ENCODE data around the gene APOBEC3A. TPM values are rescaled to one million over a fixed set of nuclear protein-coding genes. Genes with fewer than 3 reads are reported as not detected.

Gene APOBEC3A
- total and polyA plus RNA-seq, 2 of the 8 experiments (the other 6 are each of a cell fraction or from before 2014, with no cell fraction given) = not detected

GRCh38 chr22:38921806-38922205, 35.6 kb upstream of the APOBEC3A start:
- H3K23ac ChIP-seq (ENCODE audit: insufficient read length) = no peak overlapping the region
- no peak overlapping the region for H3K27ac ChIP-seq (ENCODE audit: low read depth, low read length)
- H2AFZ ChIP-seq (ENCODE audit: low read length) = no peak overlapping the region
- no peak overlapping the region for H3K18ac ChIP-seq (ENCODE audit: extremely low read depth, low read length)
- H3K9ac ChIP-seq (replicated peaks in 1 of 4; ENCODE audit: extremely low read depth in 1 of 4, low read depth in 3 of 4, low read length in 3 of 4) = no peak overlapping the region
- no peak overlapping the region for H2AK5ac ChIP-seq (ENCODE audit: low read depth, low read length)
- no peak overlapping the region for H3K4ac ChIP-seq (replicated peaks; ENCODE audit: insufficient read length, low read depth, low read length)
- TF ChIP-seq TBP (IDR thresholded peaks at IDR 0.05; ENCODE audit: low read depth, low read length) = no peak
- TF ChIP-seq POLR2A (IDR thresholded peaks at IDR 0.05; ENCODE audit: control extremely low read depth in 1 of 2, low read depth in 2 of 2, low read length in 2 of 2) = no peak
- no peak for TF ChIP-seq SIX5 (IDR thresholded peaks at IDR 0.05; ENCODE audit: low read depth, low read length)
- TF ChIP-seq SP4 (IDR thresholded peaks at IDR 0.05; ENCODE audit: low read length) = no peak
- no peak for TF ChIP-seq E2F6 (IDR thresholded peaks at IDR 0.05)
- TF ChIP-seq NANOG (IDR thresholded peaks at IDR 0.05; ENCODE audit: insufficient read depth, low read depth, low read length, poor library complexity, severe bottlenecking) = no peak
- TF ChIP-seq KDM1A (IDR thresholded peaks at IDR 0.05; ENCODE audit: borderline replicate concordance, low read length) = no peak
- no peak for TF ChIP-seq BACH1 (IDR thresholded peaks at IDR 0.05; ENCODE audit: low read length)
- no peak for TF ChIP-seq CEBPB (IDR thresholded peaks at IDR 0.05; ENCODE audit: low read depth, low read length)
- no peak for TF ChIP-seq GABPA (IDR thresholded peaks at IDR 0.05; ENCODE audit: borderline replicate concordance, insufficient read depth, low read length)
- no peaks in the 10 kb centered on the region for H3K79me2 ChIP-seq (ENCODE audit: control insufficient read depth in 1 of 2, insufficient read depth in 2 of 2, low read length in 2 of 2)
- H3K14ac ChIP-seq (ENCODE audit: insufficient read length) = no peak overlapping the region
- H4K20me1 ChIP-seq (replicated peaks in 1 of 2; ENCODE audit: control insufficient read depth in 1 of 2, insufficient read depth in 2 of 2, low read length in 2 of 2) = no peaks in the 10 kb centered on the region
- no peak overlapping the region for H4K8ac ChIP-seq (ENCODE audit: extremely low read depth, insufficient read depth, low read length)
- no peak overlapping the region for H3K4me3 ChIP-seq (ENCODE audit: extremely low read depth in 1 of 4, insufficient read depth in 2 of 4, low read depth in 3 of 4, low read length in 4 of 4)
- DNase-seq (ENCODE audit: low read depth in 1 of 2, low spot score in 2 of 2) (no peak), FAIRE-seq (no peak)
- no peak overlapping the region for H2BK120ac ChIP-seq (replicated peaks; ENCODE audit: low read depth, low read length)
- H3K9me3 ChIP-seq (ENCODE audit: insufficient read depth in 2 of 2, low read depth in 1 of 2, low read length in 1 of 2) = no peaks in the 10 kb centered on the region
- H2BK5ac ChIP-seq (ENCODE audit: low read depth, low read length) = no peak overlapping the region
- H3K36me3 ChIP-seq (ENCODE audit: control insufficient read depth in 2 of 4, insufficient read depth in 4 of 4, low read length in 3 of 4) = no peaks in the 10 kb centered on the region
- ChIA-PET CTCF (ENCODE audit: partially characterized antibody) (interaction anchor here (1.7 to 2.3 kb wide), 2 partner anchors 51 to 52 kb away, joined by 7 to 9 read pairs; partner anchors contain the start of gene CBX6), POLR2A (ENCODE audit: partially characterized antibody) (no interaction called here)
- no peaks in the 10 kb centered on the region; a peak in 2 of 7 replicates for H3K27me3 ChIP-seq (replicated peaks in 1 of 4; ENCODE audit: control insufficient read depth in 3 of 4, extremely low read depth in 1 of 4, insufficient read depth in 3 of 4, low read length in 3 of 4)
- no peaks in the 10 kb centered on the region for H3K79me1 ChIP-seq (ENCODE audit: low read depth, low read length)
- H2BK15ac ChIP-seq (ENCODE audit: low read length) = no peak overlapping the region
- H3K4me2 ChIP-seq (ENCODE audit: insufficient read depth in 1 of 2, low read depth in 2 of 2, low read length in 2 of 2) = no peak overlapping the region
- H3K56ac ChIP-seq (replicated peaks; ENCODE audit: insufficient read length, low read depth, low read length) = no peak overlapping the region
- H4K91ac ChIP-seq (replicated peaks; ENCODE audit: insufficient read length, low read length) = no peak overlapping the region
- H4K5ac ChIP-seq (ENCODE audit: insufficient read length, low read depth, low read length) = no peak overlapping the region
- no peaks in the 10 kb centered on the region for H3K4me1 ChIP-seq (replicated peaks in 1 of 4; ENCODE audit: control insufficient read depth in 3 of 4, insufficient read depth in 4 of 4, low read length in 3 of 4)
- H2BK12ac ChIP-seq (ENCODE audit: low read depth, low read length) = no peak overlapping the region
- 0 out of 2 replicates have a peak, but pooled peaks cover 4% of the 10 kb centered on the region for H3K23me2 ChIP-seq (ENCODE audit: low read depth, low read length)
- no peak overlapping the region for H2BK20ac ChIP-seq (ENCODE audit: low read length)
- 82% methylated on average over 4 of the region's 4 CpGs; no CpG with 5 or more reads in 1 of the 2 experiments for WGBS, 2 experiments (ENCODE audit: extremely low coverage in 1 of 2, insufficient coverage in 1 of 2, insufficient read length in 1 of 2, insufficient replicate concordance in 2 of 2, low coverage in 1 of 2, low lambda C conversion rate in 2 of 2, missing lambda C conversion rate in 1 of 2)
